Fibroblast of lung (primary cell): ENCODE results near the gene XRCC4. TPM values are rescaled to one million over a fixed set of nuclear protein-coding genes. Genes with fewer than 3 reads are reported as not detected.

Source experiments
- DNase-seq, 2 donors: peaks; one replicate each; pipeline versions ENCODE4 v3.0.0 to v3.0.0-alpha.2; 2010; ENCODE audit warnings: low read depth in 2 of 2
- H2AFZ ChIP-seq: 2 replicates; pipeline ENCODE4 v1.5.1; 2012; ENCODE audit warnings: low read length, control low read depth, inconsistent platforms
- H3K27ac ChIP-seq: 2 replicates; pipeline ENCODE4 v1.5.1; 2011; ENCODE audit warnings: low read length, control low read depth; ENCODE audit not compliant: insufficient read depth
- H3K27me3 ChIP-seq: 2 replicates; pipeline ENCODE4 v1.5.1; 2011; ENCODE audit warnings: mild to moderate bottlenecking, low read length; ENCODE audit not compliant: control insufficient read depth, insufficient read depth
- H3K36me3 ChIP-seq: 2 replicates; pipeline ENCODE4 v1.5.1; 2011; ENCODE audit warnings: low read length; ENCODE audit not compliant: control insufficient read depth, insufficient read depth
- H3K4me1 ChIP-seq: 2 replicates; pipeline ENCODE4 v1.5.1; 2011; ENCODE audit warnings: low read length; ENCODE audit not compliant: control insufficient read depth, insufficient read depth; ENCODE audit errors: extremely low read depth
- H3K4me2 ChIP-seq: 2 replicates; pipeline ENCODE4 v1.5.1; 2011; ENCODE audit warnings: low read length, control low read depth; ENCODE audit not compliant: insufficient read depth; ENCODE audit errors: extremely low read depth
- H3K4me3 ChIP-seq, 4 experiments: fragments of 200-600 bp in 1 of 4; sonication (generic) in 1 of 4; replicated peaks in 1 of 4; 2 replicates each; pipeline ENCODE4 v1.5.1; 2011 to 2016; ENCODE audit warnings: low read length in 4 of 4, low read depth in 3 of 4, mild to moderate bottlenecking in 3 of 4, control low read depth in 2 of 4, inconsistent platforms in 1 of 4, mixed read lengths in 1 of 4; ENCODE audit not compliant: insufficient read depth in 1 of 4; ENCODE audit errors: control extremely low read depth in 1 of 4
- H3K79me2 ChIP-seq: 2 replicates; pipeline ENCODE4 v1.5.1; 2012; ENCODE audit warnings: mild to moderate bottlenecking, low read length, inconsistent platforms; ENCODE audit not compliant: control insufficient read depth, insufficient read depth
- H3K9ac ChIP-seq: 2 replicates; pipeline ENCODE4 v1.5.1; 2011; ENCODE audit warnings: mild to moderate bottlenecking, low read length, control low read depth; ENCODE audit not compliant: insufficient read depth
- H3K9me3 ChIP-seq: 2 replicates; pipeline ENCODE4 v1.5.1; 2012; ENCODE audit warnings: low read depth, low read length; ENCODE audit not compliant: control insufficient read depth, insufficient read depth
- H4K20me1 ChIP-seq: 2 replicates; pipeline ENCODE4 v1.5.1; 2011; ENCODE audit warnings: low read length; ENCODE audit not compliant: control insufficient read depth, insufficient read depth; ENCODE audit errors: extremely low read depth
- EZH2 ChIP-seq: IDR thresholded peaks from 2 replicates; pipeline ENCODE4 v1.5.1; 2012; ENCODE audit warnings: low read length, control low read depth, mild to moderate bottlenecking; ENCODE audit errors: missing control alignments
- polyA plus RNA-seq, 2 donors: library from polyadenylated mRNA; depleted of rRNA in 1 of 2; stranded (reverse) in 1 of 2; unstranded in 1 of 2; fragments of >200 nt; gene quantifications; 2 replicates each; pipeline ENCODE4 v1.2.1, GENCODE V29; 2011 to 2012; ENCODE audit warnings: missing spikeins in 1 of 2
- total RNA-seq: library from RNA; depleted of rRNA; stranded (reverse); fragments of >200 nt; gene quantifications from 2 replicates; pipeline ENCODE4 v1.2.1, GENCODE V29; 2014
- TF ChIP-seq, protein P1 (sequence below), 2 donors: IDR thresholded peaks in 1 of 2; conservative IDR thresholded peaks in 1 of 2; 1 replicate in 1 of 2; 2 replicates in 1 of 2; pipeline ENCODE4 v1.5.1; 2011 to 2012; ENCODE audit warnings: low read length in 2 of 2, control low read depth in 1 of 2, inconsistent platforms in 1 of 2, low read depth in 1 of 2, mild to moderate bottlenecking in 1 of 2

XRCC4 gene
- total and polyA plus RNA-seq, 2 donors (not counting 1 experiment from before 2014, with no cell fraction given): 7.5 to 7.6 TPM

GRCh38 chr5:83323557-83324180, 246.3 kb downstream of the XRCC4 start:
- no peak overlapping the region for H2AFZ ChIP-seq
- no peak overlapping the region for H3K4me2 ChIP-seq
- H3K27me3 ChIP-seq: no peaks in the 10 kb centered on the region
- H3K36me3 ChIP-seq: no peaks in the 10 kb centered on the region
- no peak overlapping the region for H3K4me3 ChIP-seq
- no peak overlapping the region for H3K27ac ChIP-seq
- H3K9ac ChIP-seq: no peak overlapping the region
- H4K20me1 ChIP-seq: no peaks in the 10 kb centered on the region
- no peaks in the 10 kb centered on the region for H3K9me3 ChIP-seq
- no peaks in the 10 kb centered on the region for H3K79me2 ChIP-seq
- no peak for DNase-seq
- TF ChIP-seq, protein P1, sequence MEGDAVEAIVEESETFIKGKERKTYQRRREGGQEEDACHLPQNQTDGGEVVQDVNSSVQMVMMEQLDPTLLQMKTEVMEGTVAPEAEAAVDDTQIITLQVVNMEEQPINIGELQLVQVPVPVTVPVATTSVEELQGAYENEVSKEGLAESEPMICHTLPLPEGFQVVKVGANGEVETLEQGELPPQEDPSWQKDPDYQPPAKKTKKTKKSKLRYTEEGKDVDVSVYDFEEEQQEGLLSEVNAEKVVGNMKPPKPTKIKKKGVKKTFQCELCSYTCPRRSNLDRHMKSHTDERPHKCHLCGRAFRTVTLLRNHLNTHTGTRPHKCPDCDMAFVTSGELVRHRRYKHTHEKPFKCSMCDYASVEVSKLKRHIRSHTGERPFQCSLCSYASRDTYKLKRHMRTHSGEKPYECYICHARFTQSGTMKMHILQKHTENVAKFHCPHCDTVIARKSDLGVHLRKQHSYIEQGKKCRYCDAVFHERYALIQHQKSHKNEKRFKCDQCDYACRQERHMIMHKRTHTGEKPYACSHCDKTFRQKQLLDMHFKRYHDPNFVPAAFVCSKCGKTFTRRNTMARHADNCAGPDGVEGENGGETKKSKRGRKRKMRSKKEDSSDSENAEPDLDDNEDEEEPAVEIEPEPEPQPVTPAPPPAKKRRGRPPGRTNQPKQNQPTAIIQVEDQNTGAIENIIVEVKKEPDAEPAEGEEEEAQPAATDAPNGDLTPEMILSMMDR (conservative IDR thresholded peaks at IDR 0.05 in 1 of 2, IDR thresholded peaks at IDR 0.05 in 1 of 2; ENCODE audit: low read depth in 1 of 2, low read length in 2 of 2): no peak
- TF ChIP-seq EZH2: no peak
- H3K4me1 ChIP-seq: peaks cover 2% of the 10 kb centered on the region

DNA sequence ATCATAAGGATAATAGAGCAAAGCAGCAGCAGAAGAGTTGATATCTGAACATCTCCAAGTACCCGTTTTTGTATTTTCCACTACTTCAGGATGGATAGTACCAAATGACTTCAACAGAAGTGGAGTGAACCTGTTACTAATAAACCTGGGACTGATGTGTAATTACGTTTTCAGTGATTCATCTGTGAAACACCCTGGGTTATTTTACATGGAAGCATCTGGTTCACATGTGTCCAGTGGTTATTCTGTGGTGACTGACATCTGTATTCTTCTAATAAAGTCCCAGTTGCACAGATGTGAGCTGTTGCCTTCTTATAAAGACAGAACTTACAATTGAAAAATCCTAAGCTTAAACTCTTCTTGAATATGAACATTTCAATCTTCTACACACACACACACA, 254.5 kb downstream of the XRCC4 start:
- TF ChIP-seq, protein P1 (conservative IDR thresholded peaks at IDR 0.05 in 1 of 2, IDR thresholded peaks at IDR 0.05 in 1 of 2; ENCODE audit: low read depth in 1 of 2, low read length in 2 of 2): no peak
- TF ChIP-seq EZH2: no peak
- Histone ChIP-seq H3K4me1 (no peaks in the 10 kb centered on the region), H3K27ac (no peak overlapping the region), H3K27me3 (no peaks in the 10 kb centered on the region), H2AFZ (no peak overlapping the region), H3K36me3 (no peaks in the 10 kb centered on the region), H3K4me2 (no peak overlapping the region), H3K4me3 (no peak overlapping the region), H3K79me2 (no peaks in the 10 kb centered on the region), H3K9me3 (no peaks in the 10 kb centered on the region), H3K9ac (no peak overlapping the region), H4K20me1 (no peaks in the 10 kb centered on the region)
- DNase-seq: peak; percentile 17 to 42

- DNase-seq: peak in 1 of 2 donors; percentile 33
- no peak overlapping the region for H3K4me2 ChIP-seq
- TF ChIP-seq, protein P1 (conservative IDR thresholded peaks at IDR 0.05 in 1 of 2, IDR thresholded peaks at IDR 0.05 in 1 of 2; ENCODE audit: low read depth in 1 of 2, low read length in 2 of 2): no peak
- TF ChIP-seq EZH2: no peak
- no peaks in the 10 kb centered on the region for H3K9me3 ChIP-seq
- H3K27me3 ChIP-seq: no peaks in the 10 kb centered on the region
- no peak overlapping the region for H2AFZ ChIP-seq
- H3K36me3 ChIP-seq: no peaks in the 10 kb centered on the region
- H3K4me1 ChIP-seq: no peaks in the 10 kb centered on the region
- H3K4me3 ChIP-seq: no peak overlapping the region
- no peak overlapping the region for H3K9ac ChIP-seq
- H3K79me2 ChIP-seq: no peaks in the 10 kb centered on the region
- H4K20me1 ChIP-seq: no peaks in the 10 kb centered on the region
- no peak overlapping the region for H3K27ac ChIP-seq
Observed at GRCh38 chr5:83337453-83338035, 260.2 kb downstream of the XRCC4 start.
